Hematopoietic multipotent progenitor cell (in vitro differentiated cells): ENCODE results near the gene CYB5R2. TPM values are rescaled to one million over a fixed set of nuclear protein-coding genes. Genes with fewer than 3 reads are reported as not detected.
"Not testable (repeated sequence)": the region's sequence is repeated elsewhere in the genome, so short reads cannot be mapped to it uniquely, and the experiment has no call there.

Source experiments
- DNase-seq, 3 donors: peaks; one replicate each; pipeline ENCODE4 v3.0.0-alpha.2; 2011 to 2015; ENCODE audit warnings: low read depth in 2 of 3, low spot score in 2 of 3
- total RNA-seq: library from RNA; depleted of rRNA; stranded (reverse); fragments of >200 nt; gene quantifications from one replicate; pipeline ENCODE4 v1.2.3, GENCODE V29; 2012

CYB5R2 gene
- total RNA-seq, 1 donor: not detected

GRCh38 chr11:7670641-7671040 lies 2.7 kb downstream of the CYB5R2 start:
- no peak for DNase-seq

- no peak for DNase-seq
Observed at GRCh38 chr11:7668911-7669310, 4.4 kb downstream of the CYB5R2 start.

GRCh38 chr11:7668464-7668863 lies 4.8 kb downstream of the CYB5R2 start:
- no peak for DNase-seq

- DNase-seq: no peak
Observed at GRCh38 chr11:7667460-7667859, 5.8 kb downstream of the CYB5R2 start.

GRCh38 chr11:7666292-7666866 lies 6.9 kb downstream of the CYB5R2 start:
- no peak for DNase-seq

GRCh38 chr11:7665473-7666291 lies 7.6 kb downstream of the CYB5R2 start:
- peak; percentile 38 to 63 (median 59) for DNase-seq

- DNase-seq: no peak
Observed at GRCh38 chr11:7664867-7665266, 8.4 kb downstream of the CYB5R2 start.

GRCh38 chr11:7663531-7663930 lies 9.8 kb downstream of the CYB5R2 start:
- DNase-seq: not testable (repeated sequence)

- DNase-seq: peak in 2 of 3 donors; percentile 51 to 69
Observed at GRCh38 chr11:7657306-7658025, 15.8 kb downstream of the CYB5R2 start.

- DNase-seq: no peak
Observed at GRCh38 chr11:7656704-7657103, 16.6 kb downstream of the CYB5R2 start.

- no peak for DNase-seq
Observed at GRCh38 chr11:7655253-7656217, 17.8 kb downstream of the CYB5R2 start.

- DNase-seq: no peak
Observed at GRCh38 chr11:7654195-7654705, 19.1 kb downstream of the CYB5R2 start.

GRCh38 chr11:7651700-7652099 lies 21.6 kb downstream of the CYB5R2 start:
- DNase-seq: no peak

- peak in 2 of 3 donors; percentile 26 to 45 for DNase-seq
Observed at GRCh38 chr11:7651140-7651551, 22.2 kb downstream of the CYB5R2 start.

- DNase-seq: no peak
Observed at GRCh38 chr11:7648264-7648663, 25.0 kb downstream of the CYB5R2 start.

GRCh38 chr11:7646866-7647265 lies 26.4 kb downstream of the CYB5R2 start:
- no peak for DNase-seq

GRCh38 chr11:7645206-7645605 lies 28.1 kb downstream of the CYB5R2 start:
- DNase-seq: no peak

GRCh38 chr11:7643314-7643713 lies 30.0 kb downstream of the CYB5R2 start:
- DNase-seq: no peak

- no peak for DNase-seq
Observed at GRCh38 chr11:7642747-7643146, 30.6 kb downstream of the CYB5R2 start.

- DNase-seq: no peak
Observed at GRCh38 chr11:7640816-7641215, 32.5 kb downstream of the CYB5R2 start.
